GM12892 (cell line): ENCODE measurements around the gene ZBTB8OS.

Source experiments
- POLR2A ChIP-seq: IDR thresholded peaks from 2 replicates; pipeline ENCODE4 v1.6.1; 2011; ENCODE audit warnings: low read depth, low read length, control low read depth
- POLR2AphosphoS5 ChIP-seq: IDR thresholded peaks from 2 replicates; pipeline ENCODE4 v1.6.1; 2011; ENCODE audit warnings: low read depth, low read length, control low read depth

- no peak for TF ChIP-seq POLR2A
- TF ChIP-seq POLR2AphosphoS5, result 0 out of 2 replicates have a peak, but pooled peaks have one; percentile 10
These were observed 26.6 kb downstream of the ZBTB8OS start for GRCh38 chr1:32623775-32624174.
